IMR-90 (cell line): ENCODE results near the gene FARP1. TPM values are rescaled to one million over a fixed set of nuclear protein-coding genes. Genes with fewer than 3 reads are reported as not detected.

Source experiments
- ATAC-seq: fragments of 200-7000 bp; cut with Tn5 transposase; 2 replicates; pipeline ENCODE4 v1.9.1; 2020; ENCODE audit warnings: low read depth, mild to moderate bottlenecking, moderate library complexity
- BruUV-seq: library from RNA; stranded (reverse); fragments of 400-500 nt; replicated peaks from 2 replicates; lab custom pipeline; 2021; lab: Mats Ljungman, UMichigan
- CTCF ChIA-PET: fragments of 300-600 bp; formaldehyde crosslinking; extraction: SDS; loops from one replicate; lab custom pipeline; 2021; ENCODE audit warnings: antibody characterized with exemption; lab: Yijun Ruan, JAX
- POLR2A ChIA-PET: fragments of 300-600 bp; sonication (Branson Sonifier 250); formaldehyde crosslinking; loops from one replicate; lab custom pipeline; 2022; ENCODE audit warnings: antibody characterized with exemption; ENCODE audit not compliant: unreplicated experiment; lab: Charles Lee
- DNase-seq: peaks from one replicate; pipeline ENCODE4 v3.0.0; 2013
- H2AFZ ChIP-seq: replicated peaks from 2 replicates; pipeline ENCODE3; 2013; ENCODE audit warnings: low read length, mild to moderate bottlenecking; ENCODE audit not compliant: poor library complexity
- H2AK5ac ChIP-seq: 2 replicates; pipeline ENCODE4 v1.6.1; 2013; ENCODE audit warnings: low read depth, low read length, inconsistent platforms
- H2AK9ac ChIP-seq: replicated peaks from 2 replicates; pipeline ENCODE3; 2013; ENCODE audit warnings: mild to moderate bottlenecking, low read depth, low read length, moderate library complexity; ENCODE audit not compliant: poor library complexity
- H2BK120ac ChIP-seq: 2 replicates; pipeline ENCODE4 v1.6.1; 2013; ENCODE audit warnings: low read depth, low read length, inconsistent platforms
- H2BK15ac ChIP-seq: 3 replicates; pipeline ENCODE4 v1.6.1; 2013; ENCODE audit warnings: low read depth, low read length, inconsistent platforms
- H2BK20ac ChIP-seq: 2 replicates; pipeline ENCODE4 v1.6.1; 2013; ENCODE audit warnings: low read depth, mild to moderate bottlenecking, inconsistent platforms, low read length, moderate library complexity
- H2BK5ac ChIP-seq: 2 replicates; pipeline ENCODE4 v1.6.1; 2013; ENCODE audit warnings: mild to moderate bottlenecking, low read depth, low read length, inconsistent platforms; ENCODE audit not compliant: poor library complexity, severe bottlenecking
- H3K14ac ChIP-seq: replicated peaks from 2 replicates; pipeline ENCODE4 v1.6.1; 2013; ENCODE audit warnings: low read depth, low read length, inconsistent platforms
- H3K18ac ChIP-seq: 2 replicates; pipeline ENCODE4 v1.6.1; 2013; ENCODE audit warnings: low read depth, low read length, control low read depth
- H3K23ac ChIP-seq: 2 replicates; pipeline ENCODE4 v1.6.1; 2013; ENCODE audit warnings: low read depth, low read length, inconsistent platforms
- H3K27ac ChIP-seq: 2 replicates; pipeline ENCODE4 v1.5.1; 2013; ENCODE audit warnings: mild to moderate bottlenecking, control low read depth, low read length; ENCODE audit not compliant: insufficient read depth
- H3K27me3 ChIP-seq: 2 replicates; pipeline ENCODE4 v1.6.1; 2013; ENCODE audit warnings: low read length; ENCODE audit not compliant: control insufficient read depth, insufficient read depth
- H3K36me3 ChIP-seq: 2 replicates; pipeline ENCODE4 v1.6.1; 2013; ENCODE audit warnings: low read length, mixed read lengths; ENCODE audit not compliant: control insufficient read depth, insufficient read depth
- H3K4ac ChIP-seq: 2 replicates; pipeline ENCODE4 v1.6.1; 2013; ENCODE audit warnings: low read depth, low read length, inconsistent platforms
- H3K4me1 ChIP-seq: 2 replicates; pipeline ENCODE4 v1.6.1; 2013; ENCODE audit warnings: low read length, mixed read lengths; ENCODE audit not compliant: control insufficient read depth, insufficient read depth
- H3K4me2 ChIP-seq: 2 replicates; pipeline ENCODE4 v1.6.1; 2013; ENCODE audit warnings: low read depth, mild to moderate bottlenecking, control low read depth, low read length, moderate library complexity
- H3K4me3 ChIP-seq: 2 replicates; pipeline ENCODE4 v1.5.1; 2013; ENCODE audit warnings: low read depth, mild to moderate bottlenecking, control low read depth, low read length, moderate library complexity; ENCODE audit not compliant: insufficient read depth
- H3K56ac ChIP-seq: 2 replicates; pipeline ENCODE4 v1.6.1; 2013; ENCODE audit warnings: low read length, inconsistent platforms; ENCODE audit not compliant: insufficient read depth; ENCODE audit errors: extremely low read depth
- H3K79me1 ChIP-seq, 2 experiments: 2 replicates each; pipeline ENCODE4 v1.6.1; 2013; ENCODE audit warnings: low read length in 2 of 2, inconsistent platforms in 1 of 2, low read depth in 1 of 2
- H3K9ac ChIP-seq: 2 replicates; pipeline ENCODE4 v1.6.1; 2013; ENCODE audit warnings: low read depth, low read length, control low read depth
- H3K9me1 ChIP-seq: 2 replicates; pipeline ENCODE4 v1.6.1; 2013; ENCODE audit warnings: low read length, inconsistent platforms; ENCODE audit not compliant: insufficient read depth
- H3K9me3 ChIP-seq: 2 replicates; pipeline ENCODE4 v1.6.1; 2013; ENCODE audit warnings: low read length; ENCODE audit not compliant: control insufficient read depth, insufficient read depth
- H4K20me1 ChIP-seq: 2 replicates; pipeline ENCODE4 v1.6.1; 2013; ENCODE audit warnings: low read length, inconsistent platforms; ENCODE audit not compliant: insufficient read depth
- H4K5ac ChIP-seq: 2 replicates; pipeline ENCODE4 v1.6.1; 2013; ENCODE audit warnings: mild to moderate bottlenecking, low read depth, low read length, control low read depth
- H4K8ac ChIP-seq, 2 experiments: 2 replicates each; pipeline ENCODE4 v1.6.1; 2013; ENCODE audit warnings: low read depth in 2 of 2, low read length in 2 of 2, control low read depth in 1 of 2, inconsistent platforms in 1 of 2
- H4K91ac ChIP-seq: 2 replicates; pipeline ENCODE4 v1.6.1; 2013; ENCODE audit warnings: low read depth, low read length, inconsistent platforms; ENCODE audit not compliant: insufficient read depth
- CEBPB ChIP-seq: IDR thresholded peaks from 2 replicates; pipeline ENCODE4 v1.6.1; 2012; ENCODE audit warnings: low read depth, low read length, improper control_type of control experiment
- CHD1 ChIP-seq: IDR thresholded peaks from 2 replicates; pipeline ENCODE4 v1.6.1; 2012; ENCODE audit warnings: low read depth, low read length, improper control_type of control experiment
- MAFK ChIP-seq: IDR thresholded peaks from 2 replicates; pipeline ENCODE4 v1.6.1; 2012; ENCODE audit warnings: low read depth, low read length, improper control_type of control experiment
- MAZ ChIP-seq: IDR thresholded peaks from 2 replicates; pipeline ENCODE4 v1.6.1; 2012; ENCODE audit warnings: low read depth, mild to moderate bottlenecking, low read length, improper control_type of control experiment, moderate library complexity, borderline replicate concordance
- RAD21 ChIP-seq: IDR thresholded peaks from 2 replicates; pipeline ENCODE4 v1.6.1; 2012; ENCODE audit warnings: low read length, improper control_type of control experiment
- RFX5 ChIP-seq: IDR thresholded peaks from 2 replicates; pipeline ENCODE4 v1.8.0; 2012; ENCODE audit warnings: low read depth, mild to moderate bottlenecking, low read length, moderate library complexity
- WGBS, 2 experiments: methylation state at CpG; one replicate each; pipeline versions ENCODE4 v1.1.5 to v1.1.7; 2013; ENCODE audit warnings: missing lambda C conversion rate in 2 of 2; ENCODE audit not compliant: insufficient read length in 1 of 2; ENCODE audit errors: extremely low coverage in 2 of 2; 5-methylcytosine and 5-hydroxymethylcytosine counted together
- dilution Hi-C: fragments of 300-500 bp; cut with HindIII; formaldehyde crosslinking; loops from one replicate; pipeline ENCODE4 v1.14.3; 2018; ENCODE audit warnings: low sequenced_read_pairs; ENCODE audit not compliant: unreplicated experiment
- in situ Hi-C: fragments of 300-500 bp; cut with MboI; formaldehyde crosslinking; loops from 3 replicates; pipeline ENCODE4 v1.14.3; 2019; ENCODE audit warnings: low sequenced_read_pairs, inconsistent platforms, mixed read lengths
- intact Hi-C: fragments of 100-400 bp; cut with micrococcal nuclease; formaldehyde crosslinking; loops from 2 replicates; pipeline ENCODE4 v1.10.0; 2022
- polyA plus RNA-seq, 3 experiments: library from polyadenylated mRNA; depleted of rRNA; stranded (reverse); fragments of >200 nt; gene quantifications; 2 replicates each; pipeline ENCODE4 v1.2.3, GENCODE V29; 2012; ENCODE audit warnings: low replicate concordance in 1 of 3
- total RNA-seq: library from RNA; depleted of rRNA; stranded (reverse); fragments of >200 nt; gene quantifications from 2 replicates; pipeline ENCODE4 v1.2.3, GENCODE V29; 2012
- TF ChIP-seq, protein P1 (sequence below): fragments of 150-350 bp; IDR thresholded peaks from 2 replicates; pipeline ENCODE4 v1.6.1; 2016; ENCODE audit warnings: low read depth, mild to moderate bottlenecking, low read length, moderate library complexity, borderline replicate concordance
- TF ChIP-seq, protein P2 (sequence below): fragments of 150-350 bp; IDR thresholded peaks from 2 replicates; pipeline ENCODE4 v1.6.1; 2017; ENCODE audit warnings: mild to moderate bottlenecking, antibody characterized with exemption, low read length, low read depth
- TF ChIP-seq, protein P3 (sequence below): conservative IDR thresholded peaks from 2 replicates; pipeline ENCODE4 v1.5.1; 2012; ENCODE audit warnings: mild to moderate bottlenecking, low read depth, low read length, improper control_type of control experiment

The FARP1 gene
- total and polyA plus RNA-seq, 2 of the 4 experiments (the other 2 are of a cell fraction), result 39.6 to 57.0 TPM

DNA sequence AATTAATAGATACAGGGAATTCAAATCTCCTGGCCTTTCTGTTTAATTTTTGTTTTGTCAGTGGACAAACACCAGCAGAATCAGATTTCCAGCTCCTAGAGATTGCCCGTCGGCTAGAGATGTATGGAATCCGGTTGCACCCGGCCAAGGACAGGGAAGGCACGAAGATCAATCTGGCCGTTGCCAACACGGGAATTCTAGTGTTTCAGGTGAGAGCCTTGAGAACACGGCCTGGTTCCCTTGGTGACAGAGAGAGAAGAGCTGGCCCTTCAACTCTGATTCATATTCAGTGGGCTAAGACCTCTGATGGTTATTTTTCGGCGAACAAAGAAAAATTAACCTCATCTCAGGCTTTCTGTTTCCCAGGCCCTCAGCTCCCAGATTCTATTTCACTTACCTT lies 242.7 kb downstream of the FARP1 start:
- H3K23ac ChIP-seq, result no peak overlapping the region
- no peak overlapping the region for H4K8ac ChIP-seq
- H3K27me3 ChIP-seq, result no peaks in the 10 kb centered on the region
- no peak overlapping the region for H2AFZ ChIP-seq
- H2AK9ac ChIP-seq, result no peak overlapping the region
- no peak overlapping the region; the same call in 1 of the 2 replicates for H3K27ac ChIP-seq
- H3K4me3 ChIP-seq, result no peak overlapping the region
- BruUV-seq, result no TSS peak
- ChIA-PET POLR2A (no interaction called here), CTCF (interaction anchor here (0.8 kb wide), 1 partner anchor 15 kb away, joined by 4 read pairs; no protein-coding TSS in a partner anchor)
- H4K5ac ChIP-seq, result no peak overlapping the region
- TF ChIP-seq CEBPB (no peak), MAZ (no peak), MAFK (no peak), CHD1 (no peak), RFX5 (no peak), RAD21 (no peak)
- TF ChIP-seq, protein P1, sequence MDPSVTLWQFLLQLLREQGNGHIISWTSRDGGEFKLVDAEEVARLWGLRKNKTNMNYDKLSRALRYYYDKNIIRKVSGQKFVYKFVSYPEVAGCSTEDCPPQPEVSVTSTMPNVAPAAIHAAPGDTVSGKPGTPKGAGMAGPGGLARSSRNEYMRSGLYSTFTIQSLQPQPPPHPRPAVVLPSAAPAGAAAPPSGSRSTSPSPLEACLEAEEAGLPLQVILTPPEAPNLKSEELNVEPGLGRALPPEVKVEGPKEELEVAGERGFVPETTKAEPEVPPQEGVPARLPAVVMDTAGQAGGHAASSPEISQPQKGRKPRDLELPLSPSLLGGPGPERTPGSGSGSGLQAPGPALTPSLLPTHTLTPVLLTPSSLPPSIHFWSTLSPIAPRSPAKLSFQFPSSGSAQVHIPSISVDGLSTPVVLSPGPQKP, result no peak
- TF ChIP-seq, protein P2, sequence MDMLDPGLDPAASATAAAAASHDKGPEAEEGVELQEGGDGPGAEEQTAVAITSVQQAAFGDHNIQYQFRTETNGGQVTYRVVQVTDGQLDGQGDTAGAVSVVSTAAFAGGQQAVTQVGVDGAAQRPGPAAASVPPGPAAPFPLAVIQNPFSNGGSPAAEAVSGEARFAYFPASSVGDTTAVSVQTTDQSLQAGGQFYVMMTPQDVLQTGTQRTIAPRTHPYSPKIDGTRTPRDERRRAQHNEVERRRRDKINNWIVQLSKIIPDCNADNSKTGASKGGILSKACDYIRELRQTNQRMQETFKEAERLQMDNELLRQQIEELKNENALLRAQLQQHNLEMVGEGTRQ, result no peak
- TF ChIP-seq, protein P3, sequence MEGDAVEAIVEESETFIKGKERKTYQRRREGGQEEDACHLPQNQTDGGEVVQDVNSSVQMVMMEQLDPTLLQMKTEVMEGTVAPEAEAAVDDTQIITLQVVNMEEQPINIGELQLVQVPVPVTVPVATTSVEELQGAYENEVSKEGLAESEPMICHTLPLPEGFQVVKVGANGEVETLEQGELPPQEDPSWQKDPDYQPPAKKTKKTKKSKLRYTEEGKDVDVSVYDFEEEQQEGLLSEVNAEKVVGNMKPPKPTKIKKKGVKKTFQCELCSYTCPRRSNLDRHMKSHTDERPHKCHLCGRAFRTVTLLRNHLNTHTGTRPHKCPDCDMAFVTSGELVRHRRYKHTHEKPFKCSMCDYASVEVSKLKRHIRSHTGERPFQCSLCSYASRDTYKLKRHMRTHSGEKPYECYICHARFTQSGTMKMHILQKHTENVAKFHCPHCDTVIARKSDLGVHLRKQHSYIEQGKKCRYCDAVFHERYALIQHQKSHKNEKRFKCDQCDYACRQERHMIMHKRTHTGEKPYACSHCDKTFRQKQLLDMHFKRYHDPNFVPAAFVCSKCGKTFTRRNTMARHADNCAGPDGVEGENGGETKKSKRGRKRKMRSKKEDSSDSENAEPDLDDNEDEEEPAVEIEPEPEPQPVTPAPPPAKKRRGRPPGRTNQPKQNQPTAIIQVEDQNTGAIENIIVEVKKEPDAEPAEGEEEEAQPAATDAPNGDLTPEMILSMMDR, result no peak
- no peak overlapping the region for H4K91ac ChIP-seq
- H3K4ac ChIP-seq, result no peak overlapping the region
- WGBS, 2 experiments, result no CpG with 5 or more reads among the region's 10 CpGs
- intact Hi-C loops (no loop called here), dilution Hi-C loops (no loop called here), in situ Hi-C loops (no loop called here)
- ATAC-seq, result no peak
- peaks cover 3% of the 10 kb centered on the region; the same call in 1 of the 2 replicates for H4K20me1 ChIP-seq
- peaks cover 4% of the 10 kb centered on the region for H3K4me1 ChIP-seq
- no peak overlapping the region for H2BK20ac ChIP-seq
- H2BK5ac ChIP-seq, result no peak overlapping the region
- no peak overlapping the region for H3K18ac ChIP-seq
- no peak overlapping the region for H3K9ac ChIP-seq
- no peaks in the 10 kb centered on the region for H3K9me3 ChIP-seq
- H3K4me2 ChIP-seq, result no peak overlapping the region
- no peak overlapping the region for H2BK120ac ChIP-seq
- DNase-seq, result no peak
- H3K56ac ChIP-seq, result no peak overlapping the region
- peaks cover 27% of the 10 kb centered on the region for H3K9me1 ChIP-seq
- H3K14ac ChIP-seq, result no peak overlapping the region
- no peak overlapping the region for H2BK15ac ChIP-seq
- H2AK5ac ChIP-seq, result no peak overlapping the region
- H3K79me1 ChIP-seq, result peaks cover 22 to 69% of the 10 kb centered on the region in 2 experiments
- peaks cover 55% of the 10 kb centered on the region for H3K36me3 ChIP-seq
